Measurements from ENCODE around the gene PKMYT1.
"Not testable (repeated sequence)": the region's sequence is repeated elsewhere in the genome, so short reads cannot be mapped to it uniquely, and the experiment has no call there.

Gene PKMYT1

GRCh38 chr16:2960183-2961010, 19.8 kb downstream of the PKMYT1 start:
- no peak for DNase-seq (ENCODE audit: low read depth)

- DNase-seq (ENCODE audit: low read depth) = no peak
Measured at GRCh38 chr16:2959206-2959605, 21.0 kb downstream of the PKMYT1 start.

GRCh38 chr16:2956579-2956956, 23.7 kb downstream of the PKMYT1 start:
- no peak for DNase-seq (ENCODE audit: low read depth)

GRCh38 chr16:2955779-2956578, 24.3 kb downstream of the PKMYT1 start:
- DNase-seq (ENCODE audit: low read depth) = no peak

GRCh38 chr16:2955438-2955778, 24.8 kb downstream of the PKMYT1 start:
- no peak for DNase-seq (ENCODE audit: low read depth)

- DNase-seq (ENCODE audit: low read depth) = no peak
Measured at GRCh38 chr16:2954656-2955381, 25.4 kb downstream of the PKMYT1 start.

GRCh38 chr16:2953706-2954627, 26.3 kb downstream of the PKMYT1 start:
- DNase-seq (ENCODE audit: low read depth) = no peak

- no peak for DNase-seq (ENCODE audit: low read depth)
Measured at GRCh38 chr16:2952679-2953078, 27.6 kb downstream of the PKMYT1 start.

- DNase-seq (ENCODE audit: low read depth) = no peak
Measured at GRCh38 chr16:2950773-2951172, 29.5 kb downstream of the PKMYT1 start.

GRCh38 chr16:2950353-2950724, 29.9 kb downstream of the PKMYT1 start:
- no peak for DNase-seq (ENCODE audit: low read depth)

GRCh38 chr16:2949705-2950352, 30.4 kb downstream of the PKMYT1 start:
- no peak for DNase-seq (ENCODE audit: low read depth)

GRCh38 chr16:2948807-2949704, 31.2 kb downstream of the PKMYT1 start:
- DNase-seq (ENCODE audit: low read depth) = no peak

GRCh38 chr16:2946649-2947048, 33.6 kb downstream of the PKMYT1 start:
- DNase-seq (ENCODE audit: low read depth) = no peak

GRCh38 chr16:2943716-2944115, 36.5 kb downstream of the PKMYT1 start:
- not testable (repeated sequence) for DNase-seq (ENCODE audit: low read depth)

- DNase-seq (ENCODE audit: low read depth) = no peak
Measured at GRCh38 chr16:2942045-2942444, 38.2 kb downstream of the PKMYT1 start.

GRCh38 chr16:2939968-2940367, 40.3 kb downstream of the PKMYT1 start:
- no peak for DNase-seq (ENCODE audit: low read depth)

GRCh38 chr16:2938206-2938605, 42.0 kb downstream of the PKMYT1 start:
- DNase-seq (ENCODE audit: low read depth) = no peak

- no peak for DNase-seq (ENCODE audit: low read depth)
Measured at GRCh38 chr16:2937170-2937569, 43.1 kb downstream of the PKMYT1 start.

- no peak for DNase-seq (ENCODE audit: low read depth)
Measured at GRCh38 chr16:2936436-2937011, 43.7 kb downstream of the PKMYT1 start.

GRCh38 chr16:2934450-2934849, 45.8 kb downstream of the PKMYT1 start:
- DNase-seq (ENCODE audit: low read depth) = no peak
